NCI-H2171 treated with DMSO at 0.1 percent for 48 hours (cell line): ENCODE measurements around the gene EBNA1BP2.
"Not testable (repeated sequence)": the region's sequence is repeated elsewhere in the genome, so short reads cannot be mapped to it uniquely, and the experiment has no call there.

Source experiments
- DNase-seq: peaks from one replicate; lab custom pipeline; 2025; lab: John Stamatoyannopoulos, UW

EBNA1BP2 gene, protein sequence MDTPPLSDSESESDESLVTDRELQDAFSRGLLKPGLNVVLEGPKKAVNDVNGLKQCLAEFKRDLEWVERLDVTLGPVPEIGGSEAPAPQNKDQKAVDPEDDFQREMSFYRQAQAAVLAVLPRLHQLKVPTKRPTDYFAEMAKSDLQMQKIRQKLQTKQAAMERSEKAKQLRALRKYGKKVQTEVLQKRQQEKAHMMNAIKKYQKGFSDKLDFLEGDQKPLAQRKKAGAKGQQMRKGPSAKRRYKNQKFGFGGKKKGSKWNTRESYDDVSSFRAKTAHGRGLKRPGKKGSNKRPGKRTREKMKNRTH

DNA sequence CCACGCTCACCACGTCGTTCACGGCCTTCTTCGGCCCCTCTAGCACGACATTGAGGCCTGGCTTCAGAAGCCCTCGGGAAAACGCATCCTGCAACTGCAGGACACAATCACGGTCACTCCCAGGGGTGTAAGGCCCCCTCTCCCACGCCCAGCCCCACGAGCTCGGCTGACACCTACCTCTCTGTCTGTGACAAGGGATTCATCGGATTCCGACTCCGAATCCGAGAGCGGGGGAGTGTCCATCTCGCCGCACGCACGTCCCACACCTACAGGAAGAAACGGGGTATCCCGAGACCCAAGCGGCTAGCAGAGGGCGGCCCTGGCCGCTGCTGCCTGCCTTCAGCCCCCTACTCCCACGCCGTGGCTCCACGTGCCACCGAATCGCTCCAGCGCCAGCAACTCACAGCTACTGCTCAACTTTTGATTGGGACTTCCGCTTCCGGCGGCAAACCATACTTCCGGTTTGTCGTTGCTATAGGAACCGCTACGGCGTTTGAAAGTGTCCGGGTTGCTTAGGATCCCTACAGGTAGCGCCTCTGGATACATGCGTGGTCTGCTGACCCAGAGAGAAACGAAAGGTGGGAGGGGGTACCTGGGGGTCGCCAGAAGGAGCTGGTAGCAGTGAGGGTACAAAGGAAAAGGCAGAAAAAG, at the start of gene EBNA1BP2, which contains the start of gene CFAP57:
TSS of gene EBNA1BP2 (minus strand) at position 415 of the 651 bp plus-strand sequence. CDS start at position 243, 172 bp downstream.
TSS of gene CFAP57 (plus strand) at position 455 of the 651 bp plus-strand sequence. CDS start 424 bp downstream, outside the sequence.
- DNase-seq: peak; percentile 85

DNA sequence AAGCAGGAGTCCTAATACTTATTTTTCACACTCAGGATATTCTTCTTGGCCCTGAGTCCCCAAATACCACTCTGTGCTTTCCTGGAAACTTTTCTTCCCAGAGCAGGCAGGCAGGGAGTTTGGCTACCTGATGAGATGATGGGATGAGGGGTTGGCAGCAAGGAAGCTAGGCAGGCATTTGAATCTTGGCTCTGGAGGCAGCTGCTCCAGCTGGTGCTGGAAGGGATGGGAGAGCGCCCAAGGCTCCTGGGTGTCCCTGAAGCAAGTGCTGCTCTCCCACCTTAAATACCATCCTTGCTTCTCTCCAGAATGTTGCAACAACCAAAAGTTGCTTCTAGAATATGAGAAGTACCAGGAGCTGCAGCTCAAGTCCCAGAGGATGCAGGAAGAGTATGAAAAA, 49.7 kb upstream of the EBNA1BP2 start:
- DNase-seq: no peak

GRCh38 chr1:43220905-43221778, 49.1 kb upstream of the EBNA1BP2 start:
- DNase-seq: no peak

- no peak for DNase-seq
These were observed 45.7 kb upstream of the EBNA1BP2 start for GRCh38 chr1:43217747-43218146.

- DNase-seq: no peak
These were observed 42.7 kb upstream of the EBNA1BP2 start for GRCh38 chr1:43214501-43215444.

GRCh38 chr1:43208277-43208676, 36.2 kb upstream of the EBNA1BP2 start:
- DNase-seq: not testable (repeated sequence)

DNA sequence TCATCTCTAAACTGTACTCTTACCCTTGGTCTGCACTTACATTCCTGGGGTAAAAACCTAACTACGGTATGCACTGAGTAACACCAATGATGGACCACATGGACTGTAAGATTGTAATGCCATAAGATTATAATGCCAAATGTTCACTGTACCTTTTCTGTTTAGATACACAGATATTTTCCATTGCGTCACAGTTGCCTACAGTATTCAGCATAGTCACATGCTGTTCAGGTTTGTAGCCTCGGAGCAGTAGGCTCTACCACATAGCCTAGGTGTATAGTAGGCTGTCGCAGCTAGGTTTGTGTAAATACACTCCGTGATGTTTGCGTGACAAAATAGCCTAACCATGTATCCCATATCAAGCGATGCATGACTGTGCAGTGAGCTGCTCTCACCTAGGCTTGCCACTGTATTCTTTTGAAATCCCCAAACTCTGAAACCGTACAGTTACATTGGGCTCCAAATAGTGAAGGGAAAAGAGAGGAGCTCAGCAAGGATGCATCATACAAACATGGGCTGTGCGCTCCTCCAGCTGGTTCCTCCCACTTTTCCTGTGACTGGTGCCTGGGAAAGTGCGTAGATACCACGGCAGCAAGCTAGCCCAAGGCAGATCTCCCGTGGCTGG, 35.3 kb upstream of the EBNA1BP2 start:
- DNase-seq: no peak

DNA sequence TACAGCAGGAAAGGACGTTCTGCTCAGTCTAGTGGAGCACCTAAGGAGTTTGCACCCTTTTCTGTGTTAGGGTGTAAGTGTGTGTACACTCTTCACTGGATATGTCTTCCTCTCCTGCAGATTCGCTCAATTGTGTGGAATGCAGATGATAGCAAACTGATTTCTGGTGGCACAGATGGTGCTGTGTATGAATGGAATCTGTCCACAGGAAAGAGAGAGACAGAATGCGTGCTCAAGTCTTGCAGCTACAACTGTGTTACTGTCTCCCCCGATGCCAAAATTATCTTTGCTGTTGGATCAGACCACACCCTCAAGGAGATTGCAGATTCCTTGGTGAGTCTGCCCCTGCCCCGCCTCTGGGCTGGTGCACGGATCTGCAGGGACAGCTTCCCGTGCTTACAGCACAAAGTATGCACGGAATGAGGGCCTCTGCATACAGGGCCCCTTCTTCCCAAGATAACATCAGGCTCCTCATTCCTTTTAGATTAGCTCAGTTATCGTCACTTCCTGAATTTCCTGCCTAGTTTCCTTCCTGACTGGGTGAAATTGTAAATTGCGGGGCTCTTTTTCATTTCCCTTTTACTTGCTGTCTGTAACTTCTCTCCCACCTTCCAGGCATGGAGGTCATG, 34.6 kb upstream of the EBNA1BP2 start:
- no peak for DNase-seq

DNA sequence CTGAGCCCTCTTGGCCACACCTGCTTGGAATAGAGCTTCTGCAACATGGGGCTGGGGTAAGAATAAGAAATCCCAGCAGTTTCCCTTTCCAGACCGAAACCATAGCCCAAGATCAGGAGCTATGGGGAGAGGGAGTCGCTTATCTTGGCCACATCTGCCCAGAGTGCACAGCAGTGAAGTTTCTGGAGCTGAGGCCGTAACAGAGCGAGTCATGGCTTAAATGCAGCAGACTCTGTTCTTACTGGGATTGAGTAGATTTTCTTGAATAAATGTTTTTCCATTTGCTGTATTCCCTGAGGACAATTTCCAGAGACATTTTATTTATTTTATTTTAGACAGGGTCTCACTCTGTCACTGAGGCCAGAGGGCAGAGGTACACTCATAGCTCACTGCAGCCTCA, 33.6 kb upstream of the EBNA1BP2 start:
- no peak for DNase-seq

- DNase-seq: no peak
These were observed 32.3 kb upstream of the EBNA1BP2 start for GRCh38 chr1:43204394-43204793.

- DNase-seq: no peak
These were observed 31.8 kb upstream of the EBNA1BP2 start for GRCh38 chr1:43203859-43204258.

DNA sequence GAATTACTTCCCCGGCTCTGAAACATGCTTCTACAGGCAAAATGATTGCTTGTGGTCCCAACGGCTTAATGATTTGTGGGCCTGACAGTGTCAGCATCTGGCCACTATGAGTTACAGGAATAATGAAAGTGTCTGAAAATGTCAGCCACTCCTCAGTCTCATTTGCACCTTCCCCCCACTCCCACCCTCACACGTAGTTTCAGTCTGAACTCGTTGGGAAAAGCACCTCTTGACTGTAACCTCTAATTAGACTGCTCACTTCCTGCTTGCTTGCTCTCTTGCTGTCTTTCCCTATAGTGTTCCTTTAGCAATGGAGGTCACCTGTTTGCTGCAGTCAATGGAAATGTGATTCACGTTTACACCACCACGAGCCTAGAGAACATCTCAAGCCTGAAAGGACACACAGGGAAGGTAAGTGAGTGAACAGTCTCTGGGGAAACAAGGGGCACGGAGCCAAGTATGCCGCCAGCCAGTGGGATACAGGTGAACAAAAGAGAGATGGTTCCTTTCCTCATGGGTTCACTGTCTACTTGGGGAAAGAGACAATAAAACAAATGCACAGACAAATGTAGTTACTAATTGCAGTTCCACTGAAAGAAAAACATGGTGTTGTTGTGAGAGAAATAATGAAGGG, 27.1 kb upstream of the EBNA1BP2 start:
- DNase-seq: peak; percentile 60

DNA sequence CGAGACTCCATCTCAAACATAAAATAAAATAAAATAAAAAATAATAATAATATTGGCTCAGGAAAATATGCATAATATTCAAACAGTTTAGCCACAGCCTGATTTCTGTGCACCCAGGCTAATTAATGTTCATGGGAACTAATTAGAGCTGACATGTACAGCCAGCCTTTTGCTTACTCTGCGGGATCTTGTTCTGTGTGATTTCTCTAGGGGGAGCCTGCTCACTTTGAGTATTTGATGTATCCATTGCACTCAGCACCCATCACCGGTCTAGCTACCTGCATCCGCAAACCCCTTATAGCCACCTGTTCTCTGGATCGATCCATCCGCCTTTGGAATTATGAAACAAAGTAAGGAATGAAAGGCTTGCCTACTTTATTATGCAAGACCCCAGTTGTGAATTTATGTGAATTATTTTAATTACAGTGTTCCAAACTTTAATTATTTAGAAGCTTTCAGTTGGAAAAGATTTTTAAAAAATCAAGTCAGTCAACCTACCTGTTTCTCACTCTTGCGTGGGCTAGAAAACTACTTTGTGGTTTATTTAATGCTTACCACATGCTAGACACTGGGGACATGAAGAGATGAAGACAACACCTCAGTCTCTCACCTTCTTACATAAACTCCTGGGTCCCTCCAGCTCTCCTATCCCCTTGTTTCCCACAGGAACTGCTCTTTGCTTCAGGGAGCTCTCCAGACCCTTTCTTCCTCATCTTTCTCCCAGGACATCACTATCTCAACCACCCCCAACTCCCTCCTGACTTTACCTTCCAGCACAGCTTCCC, 25.4 kb upstream of the EBNA1BP2 start:
- DNase-seq: peak; percentile 14

GRCh38 chr1:43194509-43194908, 22.4 kb upstream of the EBNA1BP2 start:
- no peak for DNase-seq

DNA sequence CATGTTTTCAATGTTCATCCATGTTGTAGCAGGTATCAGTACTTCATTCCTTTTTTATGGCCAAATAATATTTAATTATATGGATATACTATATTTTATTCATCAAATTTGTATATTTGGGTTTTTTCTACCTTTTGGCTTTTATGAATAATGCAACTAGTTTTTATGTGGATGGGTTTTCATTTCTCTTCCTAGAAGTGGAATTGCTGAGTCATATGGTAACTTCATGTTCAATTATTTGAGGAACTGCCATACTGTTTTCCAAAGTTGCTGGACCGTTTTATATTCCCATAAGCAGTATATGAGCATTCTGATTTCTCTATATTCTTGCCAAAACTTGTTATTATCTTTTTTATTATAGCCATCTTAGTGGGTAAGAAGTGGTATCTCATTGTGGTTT, 16.0 kb upstream of the EBNA1BP2 start:
- no peak for DNase-seq

- DNase-seq: peak; percentile 66
These were observed 12.9 kb upstream of the EBNA1BP2 start for GRCh38 chr1:43184995-43185394.

DNA sequence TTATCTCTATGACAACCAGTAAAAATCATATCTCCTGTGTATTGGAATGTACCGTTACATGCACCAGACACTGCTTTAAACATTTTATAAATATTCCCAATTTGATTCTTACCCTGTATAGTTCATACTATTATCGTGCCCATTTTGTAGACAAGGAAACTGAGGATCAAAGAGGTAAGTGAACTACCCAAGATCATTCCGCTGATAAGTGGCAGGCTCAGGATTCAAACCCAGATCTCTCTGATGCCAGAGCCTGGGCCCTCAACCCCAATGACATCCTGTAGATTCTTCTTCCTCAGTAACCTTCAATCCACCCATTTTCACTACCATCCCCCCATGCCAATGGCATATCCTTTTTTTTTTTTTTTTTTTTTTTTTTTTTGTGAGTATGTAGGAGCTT, 12.3 kb upstream of the EBNA1BP2 start:
- no peak for DNase-seq

DNA sequence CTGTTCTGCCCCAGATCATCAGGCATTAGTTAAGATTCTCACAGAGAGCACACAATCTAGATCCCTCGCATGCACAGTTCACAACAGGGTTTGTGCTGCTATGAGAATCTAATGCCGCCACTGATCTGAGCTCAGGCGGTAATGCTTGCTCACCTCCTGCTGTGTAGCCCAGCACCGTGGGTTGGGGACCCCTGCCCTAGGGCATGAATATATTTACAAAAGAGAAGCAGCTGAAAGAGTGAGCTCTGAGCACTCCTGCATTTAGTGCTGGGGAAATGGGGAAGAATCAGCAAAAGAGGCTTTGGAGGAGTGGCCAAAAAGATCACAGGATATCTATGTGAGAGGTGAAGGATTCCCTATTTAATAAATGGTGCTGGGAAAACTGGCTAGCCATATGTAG, 5.6 kb upstream of the EBNA1BP2 start:
- no peak for DNase-seq

- no peak for DNase-seq
These were observed 2.8 kb upstream of the EBNA1BP2 start for GRCh38 chr1:43174873-43175272.
